ENCODE data around the gene OGFR.

GRCh38 chr20:62784497-62784896 is 20.1 kb upstream of the OGFR start:
- TF ChIP-seq EZH2 (IDR thresholded peaks at IDR 0.05; ENCODE audit: borderline replicate concordance, low read depth, low read length, severe bottlenecking): no peak
- TF ChIP-seq, protein P1, sequence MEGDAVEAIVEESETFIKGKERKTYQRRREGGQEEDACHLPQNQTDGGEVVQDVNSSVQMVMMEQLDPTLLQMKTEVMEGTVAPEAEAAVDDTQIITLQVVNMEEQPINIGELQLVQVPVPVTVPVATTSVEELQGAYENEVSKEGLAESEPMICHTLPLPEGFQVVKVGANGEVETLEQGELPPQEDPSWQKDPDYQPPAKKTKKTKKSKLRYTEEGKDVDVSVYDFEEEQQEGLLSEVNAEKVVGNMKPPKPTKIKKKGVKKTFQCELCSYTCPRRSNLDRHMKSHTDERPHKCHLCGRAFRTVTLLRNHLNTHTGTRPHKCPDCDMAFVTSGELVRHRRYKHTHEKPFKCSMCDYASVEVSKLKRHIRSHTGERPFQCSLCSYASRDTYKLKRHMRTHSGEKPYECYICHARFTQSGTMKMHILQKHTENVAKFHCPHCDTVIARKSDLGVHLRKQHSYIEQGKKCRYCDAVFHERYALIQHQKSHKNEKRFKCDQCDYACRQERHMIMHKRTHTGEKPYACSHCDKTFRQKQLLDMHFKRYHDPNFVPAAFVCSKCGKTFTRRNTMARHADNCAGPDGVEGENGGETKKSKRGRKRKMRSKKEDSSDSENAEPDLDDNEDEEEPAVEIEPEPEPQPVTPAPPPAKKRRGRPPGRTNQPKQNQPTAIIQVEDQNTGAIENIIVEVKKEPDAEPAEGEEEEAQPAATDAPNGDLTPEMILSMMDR (IDR thresholded peaks at IDR 0.05; ENCODE audit: extremely low read depth in 1 of 2, insufficient read depth in 1 of 2, low read depth in 1 of 2, low read length in 2 of 2): no peak
- TF ChIP-seq POLR2AphosphoS5 (IDR thresholded peaks at IDR 0.05; ENCODE audit: insufficient read depth, low read depth, low read length): no peak
